Measurements from ENCODE around the gene AGPS.

DNA sequence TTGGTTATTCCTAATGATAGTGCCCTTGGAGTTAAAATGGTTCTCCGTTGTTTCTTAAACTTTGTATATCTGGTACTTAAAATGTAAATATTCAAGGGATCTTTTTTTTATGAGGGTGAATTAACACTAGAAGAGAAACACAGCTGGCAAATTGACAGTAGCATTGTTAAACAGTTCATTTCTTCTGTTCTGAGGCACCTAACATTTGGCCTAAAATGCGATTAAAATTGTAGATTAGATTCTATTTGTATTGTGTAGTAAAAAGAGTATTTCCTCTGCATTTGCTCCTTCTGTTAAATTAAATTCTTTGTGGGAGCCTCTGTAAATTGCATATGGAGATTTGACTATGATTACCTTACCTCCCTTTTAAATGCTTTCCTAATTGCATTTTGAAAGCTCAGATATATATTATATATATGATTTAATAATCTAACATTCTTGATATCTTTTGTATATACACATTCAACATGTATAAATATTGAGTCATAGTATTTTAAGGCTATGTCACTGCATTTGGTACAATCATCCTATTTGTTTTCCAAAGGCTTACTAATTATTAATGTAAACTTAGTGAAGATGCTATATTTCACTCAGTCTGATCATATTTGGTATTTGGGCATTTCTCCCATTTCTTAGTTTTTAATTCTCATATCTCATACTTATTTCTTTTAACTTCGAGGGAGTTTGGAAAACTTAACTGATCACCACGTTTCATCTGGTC, 124.4 kb downstream of the AGPS start:
- TF ChIP-seq EP300 (IDR thresholded peaks at IDR 0.05) (no peak), POLR2AphosphoS5 (IDR thresholded peaks at IDR 0.05) (no peak)
- TF ChIP-seq, protein P1, sequence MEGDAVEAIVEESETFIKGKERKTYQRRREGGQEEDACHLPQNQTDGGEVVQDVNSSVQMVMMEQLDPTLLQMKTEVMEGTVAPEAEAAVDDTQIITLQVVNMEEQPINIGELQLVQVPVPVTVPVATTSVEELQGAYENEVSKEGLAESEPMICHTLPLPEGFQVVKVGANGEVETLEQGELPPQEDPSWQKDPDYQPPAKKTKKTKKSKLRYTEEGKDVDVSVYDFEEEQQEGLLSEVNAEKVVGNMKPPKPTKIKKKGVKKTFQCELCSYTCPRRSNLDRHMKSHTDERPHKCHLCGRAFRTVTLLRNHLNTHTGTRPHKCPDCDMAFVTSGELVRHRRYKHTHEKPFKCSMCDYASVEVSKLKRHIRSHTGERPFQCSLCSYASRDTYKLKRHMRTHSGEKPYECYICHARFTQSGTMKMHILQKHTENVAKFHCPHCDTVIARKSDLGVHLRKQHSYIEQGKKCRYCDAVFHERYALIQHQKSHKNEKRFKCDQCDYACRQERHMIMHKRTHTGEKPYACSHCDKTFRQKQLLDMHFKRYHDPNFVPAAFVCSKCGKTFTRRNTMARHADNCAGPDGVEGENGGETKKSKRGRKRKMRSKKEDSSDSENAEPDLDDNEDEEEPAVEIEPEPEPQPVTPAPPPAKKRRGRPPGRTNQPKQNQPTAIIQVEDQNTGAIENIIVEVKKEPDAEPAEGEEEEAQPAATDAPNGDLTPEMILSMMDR (IDR thresholded peaks at IDR 0.05), result no peak
